GM18526 (cell line): ENCODE measurements around the gene STRIP2.
A peak's percentile ranks its signal among the peaks of the same experiment; 100 is the strongest.

Source experiments
- POLR2A ChIP-seq: IDR thresholded peaks from 3 replicates; pipeline ENCODE4 v1.6.1; 2011; ENCODE audit not compliant: insufficient read length; ENCODE audit errors: extremely low read depth

The STRIP2 gene

GRCh38 chr7:129433847-129434674 lies at the start of gene STRIP2:
STRIP2 (plus strand) TSS chr7:129434432; CDS start chr7:129434473, 41 bp downstream.
- TF ChIP-seq POLR2A, result peak; percentile 68

GRCh38 chr7:129385116-129385515 lies 49.1 kb upstream of the STRIP2 start:
- no peak for TF ChIP-seq POLR2A

DNA sequence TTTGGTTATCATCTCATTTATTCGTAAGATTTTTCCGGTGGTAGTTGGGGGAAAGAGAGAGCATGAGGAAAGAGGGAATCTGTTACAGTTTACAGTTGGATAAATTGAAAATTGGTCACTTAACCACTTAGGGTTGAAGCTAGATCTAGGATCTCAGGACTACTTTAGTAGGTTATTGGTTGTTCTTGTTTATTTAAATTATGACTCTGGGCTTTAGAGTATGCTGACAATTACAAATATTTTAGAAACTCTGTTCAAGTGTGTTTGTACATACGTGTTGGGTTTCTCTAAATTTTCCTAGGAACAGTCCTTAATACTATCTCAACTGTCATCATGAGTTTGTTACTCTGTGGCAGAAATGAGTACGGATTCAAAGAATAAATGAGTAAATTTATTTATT lies 48.6 kb upstream of the STRIP2 start:
- TF ChIP-seq POLR2A, result no peak

DNA sequence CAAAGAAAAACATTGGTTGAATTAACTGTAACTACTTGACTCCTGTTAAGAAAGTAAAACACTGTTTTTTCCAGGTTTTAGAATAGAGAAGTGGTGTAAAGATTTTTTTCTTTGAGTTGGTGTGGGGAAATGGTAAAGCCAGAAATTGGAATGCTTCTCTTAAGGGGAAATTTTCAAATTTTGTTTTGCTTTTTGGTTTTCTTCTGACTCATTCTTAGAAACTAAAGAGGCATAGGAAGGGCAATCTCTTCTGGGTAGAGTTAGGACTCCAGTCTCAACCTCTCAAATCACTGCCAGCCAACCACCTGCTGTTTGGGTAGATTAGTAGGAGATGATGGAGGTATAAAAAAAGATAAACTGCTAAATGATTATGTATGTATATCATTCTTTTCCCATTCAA lies 47.7 kb upstream of the STRIP2 start:
- no peak for TF ChIP-seq POLR2A

DNA sequence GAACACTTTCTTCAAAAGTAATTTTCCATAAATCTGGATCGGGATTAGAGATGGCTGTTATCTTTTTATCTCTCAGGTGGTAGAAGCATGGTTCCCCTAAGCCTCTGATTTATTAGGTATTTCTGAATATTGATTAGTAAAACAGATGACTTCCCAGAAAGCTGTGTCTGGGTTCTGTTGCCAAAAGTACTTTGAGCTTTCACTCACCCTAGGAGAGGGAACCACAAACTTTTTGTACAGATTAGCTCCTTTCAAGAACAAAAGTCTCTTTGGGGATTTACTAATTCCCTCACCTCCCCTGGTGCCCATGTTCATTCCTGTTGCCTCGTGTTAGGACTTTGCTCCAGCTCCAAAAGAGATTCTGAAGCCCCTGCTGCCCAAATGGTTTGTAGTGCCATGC lies 46.7 kb upstream of the STRIP2 start:
- no peak for TF ChIP-seq POLR2A

GRCh38 chr7:129388333-129389098 lies 45.7 kb upstream of the STRIP2 start:
- no peak for TF ChIP-seq POLR2A

- no peak for TF ChIP-seq POLR2A
These were observed 44.4 kb upstream of the STRIP2 start for GRCh38 chr7:129389829-129390228.

GRCh38 chr7:129390314-129390713 lies 43.9 kb upstream of the STRIP2 start:
- no peak for TF ChIP-seq POLR2A

- TF ChIP-seq POLR2A, result no peak
These were observed 42.6 kb upstream of the STRIP2 start for GRCh38 chr7:129391546-129392171.

GRCh38 chr7:129393255-129393654 lies 41.0 kb upstream of the STRIP2 start:
- no peak for TF ChIP-seq POLR2A

DNA sequence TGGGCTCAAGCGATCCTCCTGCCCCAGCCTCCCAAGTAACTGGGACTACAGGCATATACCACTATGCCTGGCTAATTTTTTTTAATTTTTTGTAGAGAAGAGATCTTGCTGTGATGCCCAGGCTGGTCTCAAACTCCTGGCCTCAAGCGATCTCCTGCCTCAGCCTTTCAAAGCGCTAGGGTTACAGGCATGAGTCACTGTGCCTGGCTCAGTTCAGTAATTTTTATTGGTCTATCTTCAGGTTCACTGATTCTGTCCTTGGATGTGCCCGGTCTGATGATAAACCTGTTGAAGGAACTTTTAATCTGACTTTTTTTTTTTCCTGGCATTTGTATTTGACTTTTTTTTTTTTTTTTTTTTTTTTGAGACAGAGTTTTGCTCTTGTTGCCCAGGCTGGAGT lies 40.1 kb upstream of the STRIP2 start:
- no peak for TF ChIP-seq POLR2A

- no peak for TF ChIP-seq POLR2A
These were observed 39.0 kb upstream of the STRIP2 start for GRCh38 chr7:129394982-129395914.

GRCh38 chr7:129401228-129401966 lies 32.8 kb upstream of the STRIP2 start:
- TF ChIP-seq POLR2A, result no peak
